NCI-H2081 treated with DMSO at 0.1 percent for 48 hours (cell line): ENCODE results near the gene CCDC88B.
"Not testable (repeated sequence)": the region's sequence is repeated elsewhere in the genome, so short reads cannot be mapped to it uniquely, and the experiment has no call there.

ENCODE experiments used
- DNase-seq: peaks from one replicate; lab custom pipeline; 2025; lab: John Stamatoyannopoulos, UW

Gene CCDC88B

DNA sequence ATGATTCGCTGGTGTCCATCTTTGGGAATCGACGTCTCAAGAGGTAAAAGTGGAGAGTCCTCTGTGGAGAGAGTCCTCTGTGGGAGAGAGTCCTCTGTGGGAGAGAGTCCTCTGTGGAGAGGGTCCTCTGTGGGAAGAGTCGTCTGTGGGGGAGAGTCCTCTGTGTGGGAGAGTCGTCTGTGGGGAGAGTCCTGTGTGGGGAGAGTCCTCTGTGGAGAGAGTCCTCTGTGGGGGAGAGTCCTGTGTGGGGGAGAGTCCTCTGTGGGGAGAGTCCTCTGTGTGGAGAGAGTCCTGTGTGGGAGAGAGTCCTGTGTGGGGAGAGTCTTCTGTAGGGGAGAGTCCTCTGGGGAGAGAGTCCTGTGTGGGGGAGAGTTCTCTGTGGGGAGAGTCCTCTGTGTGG, 19.0 kb upstream of the CCDC88B start:
- no peak for DNase-seq

DNA sequence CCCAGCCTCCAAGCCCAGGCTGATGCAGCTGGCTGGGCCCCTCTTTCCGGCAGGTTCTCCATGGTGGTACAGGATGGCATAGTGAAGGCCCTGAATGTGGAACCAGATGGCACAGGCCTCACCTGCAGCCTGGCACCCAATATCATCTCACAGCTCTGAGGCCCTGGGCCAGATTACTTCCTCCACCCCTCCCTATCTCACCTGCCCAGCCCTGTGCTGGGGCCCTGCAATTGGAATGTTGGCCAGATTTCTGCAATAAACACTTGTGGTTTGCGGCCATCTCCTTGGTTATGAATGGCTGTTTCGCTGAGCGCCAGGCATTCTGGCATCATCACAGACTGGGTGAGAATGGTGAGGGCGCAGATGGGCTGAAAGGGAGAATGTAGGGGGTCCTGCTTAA, 18.5 kb upstream of the CCDC88B start:
- DNase-seq: no peak

DNA sequence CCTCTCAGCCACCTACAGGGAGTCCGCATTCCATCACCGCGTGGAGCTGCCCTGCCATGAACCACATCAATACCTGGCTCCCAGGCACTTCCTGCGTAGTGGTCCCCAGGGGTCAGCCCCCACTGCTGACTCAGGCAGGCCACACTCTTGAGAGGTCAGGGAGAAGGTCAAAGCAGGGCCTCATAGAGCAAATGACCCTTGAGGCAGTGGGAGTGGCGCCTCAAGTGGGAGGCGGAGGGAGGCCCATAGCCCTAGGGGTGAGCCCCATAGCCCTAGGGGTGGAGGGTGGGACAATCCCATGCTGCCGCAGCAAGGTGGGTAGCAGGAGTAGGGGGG, 17.1 kb upstream of the CCDC88B start:
- DNase-seq: no peak

DNA sequence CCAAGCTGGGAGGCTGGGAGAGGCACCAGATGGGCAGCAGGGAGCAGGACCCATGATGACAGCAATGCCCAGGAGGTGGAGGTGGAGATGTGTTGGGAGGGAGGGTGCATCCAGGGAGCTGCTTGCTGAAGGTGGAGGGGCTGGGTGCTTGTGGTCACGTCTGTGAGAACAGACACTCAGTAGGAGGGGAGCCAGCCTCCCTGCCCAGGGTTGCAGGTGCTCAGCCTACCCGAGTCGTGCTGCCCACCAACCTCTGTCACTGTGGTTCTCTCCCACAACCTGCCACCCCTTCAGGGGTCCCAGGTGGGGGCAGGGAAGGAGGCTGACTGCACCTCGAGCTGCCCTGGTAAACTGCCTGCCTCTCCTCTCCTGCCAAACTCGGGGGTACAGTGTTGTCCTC, 16.6 kb upstream of the CCDC88B start:
- no peak for DNase-seq

GRCh38 chr11:64323984-64324383, 16.0 kb upstream of the CCDC88B start:
- not testable (repeated sequence) for DNase-seq

DNA sequence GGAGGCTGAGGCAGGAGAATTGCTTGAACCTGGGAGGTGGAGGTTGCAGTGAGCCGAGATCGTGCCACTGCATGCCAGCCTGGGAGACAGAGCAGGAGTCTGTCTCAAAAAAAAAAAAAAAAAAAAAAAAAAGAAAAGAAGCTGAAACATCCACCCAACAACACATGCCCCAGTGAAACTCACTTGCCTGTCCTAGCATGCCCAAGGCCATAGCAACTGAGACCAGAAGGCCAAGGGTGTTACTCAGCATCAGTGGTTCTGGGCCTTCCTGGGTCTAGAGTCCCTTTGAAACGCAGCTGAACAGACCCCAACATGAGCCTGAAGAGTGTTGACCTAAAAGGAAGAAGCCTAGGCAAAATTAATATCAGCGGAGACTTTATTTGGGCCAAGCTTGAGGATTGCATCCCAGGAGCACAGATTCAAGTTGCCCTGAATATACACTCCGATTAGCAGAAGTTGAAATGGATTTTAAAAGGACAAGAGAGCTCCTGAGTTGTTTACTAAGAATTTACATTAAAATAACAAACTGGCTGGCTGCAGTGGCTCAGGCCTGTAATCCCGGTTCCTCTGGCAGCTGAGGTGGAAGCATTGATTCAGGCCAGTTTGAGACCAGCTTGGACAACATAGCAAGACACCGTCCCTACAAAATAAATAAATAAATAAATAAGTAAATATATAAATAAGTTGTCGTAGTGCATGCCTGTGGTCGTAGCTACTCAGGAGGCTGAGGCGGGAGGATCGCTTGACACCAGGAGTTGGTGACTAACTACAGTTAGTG, 15.1 kb upstream of the CCDC88B start:
- DNase-seq: no peak

- DNase-seq: no peak
These were observed 12.6 kb upstream of the CCDC88B start for GRCh38 chr11:64327375-64327774.

DNA sequence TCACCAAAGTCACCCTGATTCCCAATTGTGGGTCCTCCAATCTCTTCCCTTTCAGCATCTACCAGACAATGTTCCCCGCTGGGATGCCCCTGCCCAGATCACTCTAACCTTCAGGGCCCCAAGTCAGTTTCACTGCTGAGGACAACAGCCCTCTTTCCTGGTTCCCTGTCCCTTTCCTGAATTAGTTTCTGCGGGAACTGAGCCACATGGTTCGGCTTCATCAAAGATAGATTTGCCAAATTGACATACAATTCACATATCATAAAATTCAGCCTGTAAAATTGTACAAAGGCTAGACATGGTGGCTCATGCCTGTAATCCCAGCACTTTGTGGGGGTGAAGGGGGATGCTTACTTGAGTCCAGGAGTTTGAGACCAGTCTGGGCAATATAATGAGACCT, 12.0 kb upstream of the CCDC88B start:
- DNase-seq: no peak

DNA sequence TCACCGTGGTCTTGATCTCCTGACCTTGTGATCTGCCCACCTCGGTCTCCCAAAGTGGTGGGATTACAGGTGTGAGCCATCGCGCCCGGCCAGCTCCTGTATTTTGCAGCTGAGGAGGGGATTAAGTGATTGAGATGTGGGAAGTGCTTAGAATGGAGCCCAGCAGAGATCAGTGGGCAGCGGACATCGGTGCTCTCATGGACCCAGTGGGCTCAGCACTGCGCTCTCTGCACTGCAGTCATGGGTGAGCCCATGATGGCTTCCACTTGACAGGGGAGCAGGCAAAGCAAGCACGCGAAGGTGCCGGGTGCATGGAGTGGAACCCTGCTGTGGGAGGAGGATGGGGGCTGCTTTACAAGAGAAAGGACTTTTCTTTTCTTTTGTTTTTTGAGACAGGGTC, 9.1 kb upstream of the CCDC88B start:
- no peak for DNase-seq

GRCh38 chr11:64331569-64332371, 8.2 kb upstream of the CCDC88B start:
- DNase-seq: no peak

DNA sequence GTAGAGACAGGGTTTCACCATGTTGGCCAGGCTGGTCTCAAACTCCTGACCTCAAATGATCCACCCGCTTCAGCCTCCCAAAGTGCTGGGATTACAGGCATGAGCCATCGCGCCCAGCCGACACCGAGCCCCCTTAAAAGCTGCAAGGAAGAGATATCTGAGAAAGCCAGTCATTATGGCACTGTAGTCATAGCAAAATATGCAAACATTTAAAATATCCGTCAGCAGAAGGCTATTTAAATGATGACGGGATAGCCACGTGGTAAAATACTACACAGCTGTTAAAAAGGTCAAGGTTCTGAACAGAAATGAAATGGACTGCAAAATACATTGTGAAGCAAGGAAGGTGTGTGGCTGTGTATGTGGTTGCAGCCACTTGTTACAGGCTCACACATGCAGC, 6.4 kb upstream of the CCDC88B start:
- no peak for DNase-seq

GRCh38 chr11:64334764-64335735, 5.0 kb upstream of the CCDC88B start:
- no peak for DNase-seq

- no peak for DNase-seq
These were observed 2.3 kb upstream of the CCDC88B start for GRCh38 chr11:64337538-64338249.

GRCh38 chr11:64338716-64339115, 1.3 kb upstream of the CCDC88B start:
- no peak for DNase-seq

DNA sequence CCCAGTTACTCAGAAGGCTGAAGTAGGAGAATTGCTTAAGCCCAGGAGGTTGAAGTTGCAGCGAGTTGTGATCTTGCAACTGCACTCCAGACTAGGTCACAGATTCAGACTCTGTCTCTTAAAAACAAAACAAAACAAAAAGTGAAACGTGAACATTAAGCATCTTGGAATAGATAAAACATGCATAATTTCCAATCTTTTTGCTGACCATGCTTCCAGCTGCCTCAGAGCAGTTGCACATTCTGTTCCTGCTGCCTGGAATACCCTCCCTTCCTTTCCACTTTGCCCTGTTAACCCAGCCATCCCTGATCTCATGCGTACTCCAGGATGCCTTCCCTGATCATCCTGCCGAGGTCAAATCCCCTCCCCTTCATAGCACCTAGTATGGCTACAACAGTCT, 718 bp upstream of the CCDC88B start:
- DNase-seq: no peak

GRCh38 chr11:64340671-64341335, 799 bp downstream of the CCDC88B start:
- no peak for DNase-seq

DNA sequence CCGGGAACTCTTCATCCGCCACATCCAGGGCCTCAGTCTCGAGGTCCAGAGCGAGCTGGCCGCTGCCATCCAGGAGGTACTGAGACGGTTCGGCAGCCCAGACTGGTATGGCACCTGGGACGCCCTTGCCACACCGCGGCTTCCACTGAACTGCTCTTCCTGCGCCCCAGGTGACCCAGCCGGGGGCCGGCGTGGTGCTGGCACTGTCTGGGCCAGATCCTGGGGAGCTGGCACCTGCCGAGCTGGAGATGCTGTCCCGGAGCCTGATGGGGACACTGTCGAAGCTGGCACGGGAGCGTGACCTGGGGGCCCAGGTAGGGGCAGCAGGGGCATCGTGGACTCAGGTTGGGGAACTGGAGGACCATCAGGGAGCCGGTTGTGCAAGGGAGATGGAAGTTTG, 1.4 kb downstream of the CCDC88B start:
- no peak for DNase-seq

- no peak for DNase-seq
These were observed 2.1 kb downstream of the CCDC88B start for GRCh38 chr11:64341851-64342791.

- no peak for DNase-seq
These were observed 3.1 kb downstream of the CCDC88B start for GRCh38 chr11:64342869-64343745.
